WTC11 (cell line): ENCODE results near the gene RRP1. TPM values are rescaled to one million over a fixed set of nuclear protein-coding genes. Genes with fewer than 3 reads are reported as not detected.
A peak's percentile ranks its signal among the peaks of the same experiment; 100 is the strongest.

Experiments used
- ATAC-seq: fragments of 200-7000 bp; cut with Tn5 transposase; 2 replicates; pipeline ENCODE4 v1.10.0; 2021; ENCODE audit warnings: mild to moderate bottlenecking, moderate library complexity
- CTCF ChIA-PET: fragments of 300-600 bp; sonication (Branson Sonifier 250); formaldehyde crosslinking; loops from one replicate; lab custom pipeline; 2021; ENCODE audit warnings: antibody characterized with exemption; lab: Charles Lee
- POLR2A ChIA-PET: fragments of 350-600 bp; sonication (Branson Sonifier 250); formaldehyde crosslinking; loops from one replicate; lab custom pipeline; 2021; ENCODE audit warnings: antibody characterized with exemption; lab: Charles Lee
- DNase-seq: peaks from one replicate; pipeline ENCODE4 v3.0.0; 2021; ENCODE audit warnings: low spot score
- H3K27ac Mint-ChIP-seq: 2 replicates; pipeline ENCODE4 v1.8.0; 2021; ENCODE audit warnings: mixed read lengths
- H3K27me3 Mint-ChIP-seq: 2 replicates; pipeline ENCODE4 v1.8.0; 2021; ENCODE audit warnings: low read depth, mild to moderate bottlenecking, moderate library complexity, mixed read lengths
- H3K36me3 Mint-ChIP-seq: 2 replicates; pipeline ENCODE4 v1.8.0; 2021; ENCODE audit warnings: mixed read lengths
- H3K4me1 Mint-ChIP-seq: 2 replicates; pipeline ENCODE4 v1.8.0; 2022; ENCODE audit warnings: mixed read lengths
- H3K4me3 Mint-ChIP-seq: 2 replicates; pipeline ENCODE4 v1.8.0; 2021; ENCODE audit warnings: mild to moderate bottlenecking, moderate library complexity, mixed read lengths
- H3K9me3 Mint-ChIP-seq: 2 replicates; pipeline ENCODE4 v1.8.0; 2021; ENCODE audit warnings: mixed read lengths
- ARID4B ChIP-seq: sonication (generic); formaldehyde crosslinking; IDR thresholded peaks from 2 replicates; pipeline ENCODE4 v1.8.0; 2023; ENCODE audit warnings: missing genetic modification reagents, mild to moderate bottlenecking, borderline replicate concordance
- CTCF ChIP-seq: fragments of 200-600 bp; IDR thresholded peaks from 2 replicates; pipeline ENCODE4 v1.8.0; 2022; ENCODE audit warnings: antibody characterized with exemption
- FOXK1 ChIP-seq: sonication (generic); formaldehyde crosslinking; IDR thresholded peaks from 2 replicates; pipeline ENCODE4 v1.8.0; 2022; ENCODE audit warnings: mild to moderate bottlenecking, moderate library complexity, missing genetic modification reagents
- GRHL2 ChIP-seq: fragments of 250-450 bp; sonication (Bioruptor Pico); IDR thresholded peaks from 2 replicates; pipeline ENCODE4 v1.8.0; 2022; ENCODE audit warnings: mild to moderate bottlenecking, moderate library complexity; ENCODE audit not compliant: insufficient replicate concordance, severe bottlenecking
- IRF2 ChIP-seq: sonication (generic); formaldehyde crosslinking; IDR thresholded peaks from 2 replicates; pipeline ENCODE4 v1.8.0; 2022; ENCODE audit warnings: low read depth, missing genetic modification reagents, borderline replicate concordance
- JUN ChIP-seq: sonication (generic); formaldehyde crosslinking; IDR thresholded peaks from 2 replicates; pipeline ENCODE4 v1.8.0; 2023; ENCODE audit warnings: mild to moderate bottlenecking, missing genetic modification reagents
- NFE2L1 ChIP-seq: sonication (generic); formaldehyde crosslinking; IDR thresholded peaks from 2 replicates; pipeline ENCODE4 v1.8.1; 2023; ENCODE audit warnings: missing genetic modification reagents
- NR3C1 ChIP-seq: sonication (generic); formaldehyde crosslinking; conservative IDR thresholded peaks from 2 replicates; pipeline ENCODE4 v1.8.1; 2023; ENCODE audit warnings: low read depth, mild to moderate bottlenecking, missing genetic modification reagents
- STAT6 ChIP-seq: sonication (generic); formaldehyde crosslinking; conservative IDR thresholded peaks from 2 replicates; pipeline ENCODE4 v1.8.1; 2023; ENCODE audit warnings: mild to moderate bottlenecking, low read depth, missing genetic modification reagents, moderate library complexity
- TEAD4 ChIP-seq: sonication (generic); formaldehyde crosslinking; IDR thresholded peaks from 2 replicates; pipeline ENCODE4 v1.8.0; 2022; ENCODE audit warnings: mild to moderate bottlenecking, missing genetic modification reagents
- USF2 ChIP-seq: sonication (generic); formaldehyde crosslinking; IDR thresholded peaks from 2 replicates; pipeline ENCODE4 v1.8.1; 2023; ENCODE audit warnings: mild to moderate bottlenecking, missing genetic modification reagents, moderate library complexity
- ZBTB21 ChIP-seq: sonication (generic); formaldehyde crosslinking; IDR thresholded peaks from 2 replicates; pipeline ENCODE4 v1.8.1; 2023; ENCODE audit warnings: mild to moderate bottlenecking, missing genetic modification reagents, borderline replicate concordance
- ZMAT4 ChIP-seq: fragments of 250-450 bp; sonication (Bioruptor Pico); IDR thresholded peaks from 2 replicates; pipeline ENCODE4 v1.9.0; 2021; ENCODE audit warnings: mild to moderate bottlenecking
- ZNF138 ChIP-seq: sonication (generic); formaldehyde crosslinking; conservative IDR thresholded peaks from 2 replicates; pipeline ENCODE4 v1.8.1; 2022; ENCODE audit warnings: mild to moderate bottlenecking, moderate library complexity, missing genetic modification reagents
- ZNF219 ChIP-seq: sonication (generic); formaldehyde crosslinking; IDR thresholded peaks from 2 replicates; pipeline ENCODE4 v1.8.0; 2023; ENCODE audit warnings: missing genetic modification reagents, mild to moderate bottlenecking, borderline replicate concordance
- ZNF232 ChIP-seq: sonication (generic); formaldehyde crosslinking; IDR thresholded peaks from 2 replicates; pipeline ENCODE4 v1.8.0; 2022; ENCODE audit warnings: mild to moderate bottlenecking, missing genetic modification reagents
- ZNF671 ChIP-seq: fragments of 250-450 bp; sonication (Bioruptor Pico); IDR thresholded peaks from 2 replicates; pipeline ENCODE4 v1.8.0; 2021; ENCODE audit warnings: mild to moderate bottlenecking
- total RNA-seq: library from RNA; stranded (reverse); gene quantifications from 3 replicates; pipeline ENCODE4 v1.2.3, GENCODE V29; 2021
- TF ChIP-seq, protein P1 (sequence below): sonication (generic); formaldehyde crosslinking; IDR thresholded peaks from 2 replicates; pipeline ENCODE4 v1.8.1; 2022; ENCODE audit warnings: missing genetic modification reagents, borderline replicate concordance
- TF ChIP-seq, protein P2 (sequence below): sonication (generic); formaldehyde crosslinking; IDR thresholded peaks from 2 replicates; pipeline ENCODE4 v1.8.1; 2023; ENCODE audit warnings: mild to moderate bottlenecking, missing genetic modification reagents, borderline replicate concordance

RRP1 gene
- total RNA-seq, 1 experiment from 2014 or later: 53.0 TPM

- TF ChIP-seq USF2 (CRISPR knock-in tag): no peak
- no peak for TF ChIP-seq ZBTB21
- no peak for TF ChIP-seq NFE2L1
- no peak for TF ChIP-seq TEAD4 (CRISPR knock-in tag)
- TF ChIP-seq, protein P1, sequence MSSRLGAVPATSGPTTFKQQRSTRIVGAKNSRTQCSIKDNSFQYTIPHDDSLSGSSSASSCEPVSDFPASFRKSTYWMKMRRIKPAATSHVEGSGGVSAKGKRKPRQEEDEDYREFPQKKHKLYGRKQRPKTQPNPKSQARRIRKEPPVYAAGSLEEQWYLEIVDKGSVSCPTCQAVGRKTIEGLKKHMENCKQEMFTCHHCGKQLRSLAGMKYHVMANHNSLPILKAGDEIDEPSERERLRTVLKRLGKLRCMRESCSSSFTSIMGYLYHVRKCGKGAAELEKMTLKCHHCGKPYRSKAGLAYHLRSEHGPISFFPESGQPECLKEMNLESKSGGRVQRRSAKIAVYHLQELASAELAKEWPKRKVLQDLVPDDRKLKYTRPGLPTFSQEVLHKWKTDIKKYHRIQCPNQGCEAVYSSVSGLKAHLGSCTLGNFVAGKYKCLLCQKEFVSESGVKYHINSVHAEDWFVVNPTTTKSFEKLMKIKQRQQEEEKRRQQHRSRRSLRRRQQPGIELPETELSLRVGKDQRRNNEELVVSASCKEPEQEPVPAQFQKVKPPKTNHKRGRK (CRISPR knock-in tag): no peak
- TF ChIP-seq ZNF232 (CRISPR knock-in tag): no peak
- TF ChIP-seq, all 79 proteins: peak for 0
These were observed 15.2 kb upstream of the RRP1 start (continued) for GRCh38 chr21:43774163-43774562.

DNA sequence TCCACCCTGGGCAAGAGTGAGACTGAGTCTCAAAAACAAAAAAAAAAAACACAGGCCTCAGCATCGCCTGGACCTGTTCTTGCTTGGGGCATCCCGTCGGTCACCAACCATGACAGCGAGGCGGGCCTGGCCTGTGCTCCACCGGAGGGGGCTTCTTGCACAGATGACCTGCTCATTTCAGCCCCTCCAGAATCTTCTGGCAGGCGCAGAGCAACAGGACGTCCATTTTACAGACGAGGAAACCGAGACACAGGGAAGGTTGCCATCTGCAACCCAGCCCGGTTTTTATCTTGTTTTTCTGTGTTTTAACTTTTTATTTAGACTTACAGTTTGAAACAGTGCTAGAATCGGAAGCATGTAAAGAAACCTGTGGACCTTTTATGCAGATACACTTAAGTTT is 14.2 kb upstream of the RRP1 start:
- peak overlapping the region; percentile 92 for H3K4me3 Mint-ChIP-seq
- ChIA-PET CTCF (interaction anchor here (4.3 kb wide), 1 partner anchor 14 kb away, joined by 20 read pairs; the partner anchor contains the start of gene RRP1), POLR2A (interaction anchor here (0.9 kb wide), 1 partner anchor 38 kb away, joined by 3 read pairs; no protein-coding TSS in a partner anchor)
- no peak overlapping the region; the same call in none of the 2 replicates for H3K27ac Mint-ChIP-seq
- H3K4me1 Mint-ChIP-seq: peaks cover 54% of the 10 kb centered on the region
- no peak for ATAC-seq
- TF ChIP-seq NFE2L1: no peak
- no peak for TF ChIP-seq ZNF671 (CRISPR knock-in tag)
- TF ChIP-seq FOXK1: no peak
- no peak for TF ChIP-seq NR3C1 (CRISPR knock-in tag)
- no peak for TF ChIP-seq ZMAT4 (CRISPR knock-in tag)
- TF ChIP-seq STAT6 (CRISPR knock-in tag): no peak
- TF ChIP-seq ARID4B (CRISPR knock-in tag): no peak
- no peak for TF ChIP-seq IRF2 (CRISPR knock-in tag)
- TF ChIP-seq ZNF138: no peak
- TF ChIP-seq JUN (CRISPR knock-in tag): no peak
- TF ChIP-seq GRHL2 (CRISPR knock-in tag): no peak
- TF ChIP-seq, protein P2, sequence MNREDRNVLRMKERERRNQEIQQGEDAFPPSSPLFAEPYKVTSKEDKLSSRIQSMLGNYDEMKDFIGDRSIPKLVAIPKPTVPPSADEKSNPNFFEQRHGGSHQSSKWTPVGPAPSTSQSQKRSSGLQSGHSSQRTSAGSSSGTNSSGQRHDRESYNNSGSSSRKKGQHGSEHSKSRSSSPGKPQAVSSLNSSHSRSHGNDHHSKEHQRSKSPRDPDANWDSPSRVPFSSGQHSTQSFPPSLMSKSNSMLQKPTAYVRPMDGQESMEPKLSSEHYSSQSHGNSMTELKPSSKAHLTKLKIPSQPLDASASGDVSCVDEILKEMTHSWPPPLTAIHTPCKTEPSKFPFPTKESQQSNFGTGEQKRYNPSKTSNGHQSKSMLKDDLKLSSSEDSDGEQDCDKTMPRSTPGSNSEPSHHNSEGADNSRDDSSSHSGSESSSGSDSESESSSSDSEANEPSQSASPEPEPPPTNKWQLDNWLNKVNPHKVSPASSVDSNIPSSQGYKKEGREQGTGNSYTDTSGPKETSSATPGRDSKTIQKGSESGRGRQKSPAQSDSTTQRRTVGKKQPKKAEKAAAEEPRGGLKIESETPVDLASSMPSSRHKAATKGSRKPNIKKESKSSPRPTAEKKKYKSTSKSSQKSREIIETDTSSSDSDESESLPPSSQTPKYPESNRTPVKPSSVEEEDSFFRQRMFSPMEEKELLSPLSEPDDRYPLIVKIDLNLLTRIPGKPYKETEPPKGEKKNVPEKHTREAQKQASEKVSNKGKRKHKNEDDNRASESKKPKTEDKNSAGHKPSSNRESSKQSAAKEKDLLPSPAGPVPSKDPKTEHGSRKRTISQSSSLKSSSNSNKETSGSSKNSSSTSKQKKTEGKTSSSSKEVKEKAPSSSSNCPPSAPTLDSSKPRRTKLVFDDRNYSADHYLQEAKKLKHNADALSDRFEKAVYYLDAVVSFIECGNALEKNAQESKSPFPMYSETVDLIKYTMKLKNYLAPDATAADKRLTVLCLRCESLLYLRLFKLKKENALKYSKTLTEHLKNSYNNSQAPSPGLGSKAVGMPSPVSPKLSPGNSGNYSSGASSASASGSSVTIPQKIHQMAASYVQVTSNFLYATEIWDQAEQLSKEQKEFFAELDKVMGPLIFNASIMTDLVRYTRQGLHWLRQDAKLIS (CRISPR knock-in tag): no peak
- no peak for TF ChIP-seq ZNF219 (CRISPR knock-in tag)
- TF ChIP-seq ZBTB21: no peak
- TF ChIP-seq CTCF: no peak
- H3K36me3 Mint-ChIP-seq: peaks cover 13% of the 10 kb centered on the region
- no peaks in the 10 kb centered on the region for H3K9me3 Mint-ChIP-seq
- H3K27me3 Mint-ChIP-seq: peaks cover 2% of the 10 kb centered on the region; the same call in 1 of the 2 replicates
- no peak for DNase-seq
